ENCODE data around the gene KHDC3L.

Gene KHDC3L

GRCh38 chr6:73367761-73368355 is 5.4 kb downstream of the KHDC3L start:
- CTCF ChIA-PET: interaction anchor here (1.1 kb wide), 1 partner anchor 21 kb away, joined by 3 read pairs; no protein-coding TSS in a partner anchor
- H3K27ac ChIP-seq: no peak overlapping the region
- no peak for DNase-seq (ENCODE audit: low spot score)
- POLR2A ChIA-PET (ENCODE audit: low non-redundant PET): interaction anchor here (0.6 kb wide), 1 partner anchor 29 kb away, joined by 3 read pairs; no protein-coding TSS in a partner anchor
- TF ChIP-seq CTCF (conservative IDR thresholded peaks at IDR 0.05; ENCODE audit: low read depth): no peak

GRCh38 chr6:73368675-73369074 is 6.2 kb downstream of the KHDC3L start:
- DNase-seq (ENCODE audit: low spot score): no peak
- POLR2A ChIA-PET (ENCODE audit: low non-redundant PET): no interaction called here
- no peak overlapping the region for H3K27ac ChIP-seq
- CTCF ChIA-PET: no interaction called here
- TF ChIP-seq CTCF (conservative IDR thresholded peaks at IDR 0.05; ENCODE audit: low read depth): no peak

- no peak for TF ChIP-seq CTCF (conservative IDR thresholded peaks at IDR 0.05; ENCODE audit: low read depth)
- POLR2A ChIA-PET (ENCODE audit: low non-redundant PET): no interaction called here
- H3K27ac ChIP-seq: no peak overlapping the region
- DNase-seq (ENCODE audit: low spot score): no peak
- CTCF ChIA-PET: interaction anchor here (0.6 kb wide), 1 partner anchor 1262 kb away, joined by 3 read pairs; no protein-coding TSS in a partner anchor
These were observed 6.7 kb downstream of the KHDC3L start for GRCh38 chr6:73369157-73369556.

- no peak within 1 kb of the TSS for H3K27ac ChIP-seq
- ChIA-PET CTCF (interaction anchor here (0.6 kb wide), 1 partner anchor 1261 kb away, joined by 3 read pairs; no protein-coding TSS in a partner anchor), POLR2A (ENCODE audit: low non-redundant PET) (no interaction called here)
- TF ChIP-seq CTCF (conservative IDR thresholded peaks at IDR 0.05; ENCODE audit: low read depth): no peak
- DNase-seq (ENCODE audit: low spot score): no peak
These were observed 7.1 kb downstream of the KHDC3L start, which contains the start of gene OOEP for GRCh38 chr6:73369563-73369962. OOEP (minus strand) TSS chr6:73369897; CDS start chr6:73369792, 105 bp downstream.

GRCh38 chr6:73371984-73372383 is 9.5 kb downstream of the KHDC3L start:
- H3K27ac ChIP-seq: no peak overlapping the region
- CTCF ChIA-PET: no interaction called here
- no peak for DNase-seq (ENCODE audit: low spot score)
- POLR2A ChIA-PET (ENCODE audit: low non-redundant PET): no interaction called here
- no peak for TF ChIP-seq CTCF (conservative IDR thresholded peaks at IDR 0.05; ENCODE audit: low read depth)

- ChIA-PET CTCF (no interaction called here), POLR2A (ENCODE audit: low non-redundant PET) (no interaction called here)
- no peak overlapping the region for H3K27ac ChIP-seq
- no peak for DNase-seq (ENCODE audit: low spot score)
- TF ChIP-seq CTCF (conservative IDR thresholded peaks at IDR 0.05; ENCODE audit: low read depth): no peak
These were observed 10.1 kb downstream of the KHDC3L start for GRCh38 chr6:73372516-73372915.
